ENCODE data around the gene S100A12.

S100A12 gene

GRCh38 chr1:153394391-153394790 lies 19.0 kb upstream of the S100A12 start:
- TF ChIP-seq CTCF (IDR thresholded peaks at IDR 0.05; ENCODE audit: low read depth, low read length) = no peak
- no peak overlapping the region for H3K4me3 ChIP-seq (replicated peaks in 1 of 2; ENCODE audit: low read depth in 2 of 2, low read length in 2 of 2)
- DNase-seq (ENCODE audit: low read depth in 2 of 2) = no peak

GRCh38 chr1:153393926-153394325 lies 18.5 kb upstream of the S100A12 start:
- no peak for TF ChIP-seq CTCF (IDR thresholded peaks at IDR 0.05; ENCODE audit: low read depth, low read length)
- no peak overlapping the region for H3K4me3 ChIP-seq (replicated peaks in 1 of 2; ENCODE audit: low read depth in 2 of 2, low read length in 2 of 2)
- no peak for DNase-seq (ENCODE audit: low read depth in 2 of 2)

- no peak for DNase-seq (ENCODE audit: low read depth in 2 of 2)
- no peak for TF ChIP-seq CTCF (IDR thresholded peaks at IDR 0.05; ENCODE audit: low read depth, low read length)
- H3K4me3 ChIP-seq (replicated peaks in 1 of 2; ENCODE audit: low read depth in 2 of 2, low read length in 2 of 2) = no peak overlapping the region
These were observed 17.4 kb upstream of the S100A12 start for GRCh38 chr1:153392822-153393221.

- no peak for TF ChIP-seq CTCF (IDR thresholded peaks at IDR 0.05; ENCODE audit: low read depth, low read length)
- no peak overlapping the region for H3K4me3 ChIP-seq (replicated peaks in 1 of 2; ENCODE audit: low read depth in 2 of 2, low read length in 2 of 2)
- no peak for DNase-seq (ENCODE audit: low read depth in 2 of 2)
These were observed 16.8 kb upstream of the S100A12 start for GRCh38 chr1:153392258-153392657.

- no peak for DNase-seq (ENCODE audit: low read depth in 2 of 2)
- no peak within 1 kb of the TSS for H3K4me3 ChIP-seq (replicated peaks in 1 of 2; ENCODE audit: low read depth in 2 of 2, low read length in 2 of 2)
- no peak for TF ChIP-seq CTCF (IDR thresholded peaks at IDR 0.05; ENCODE audit: low read depth, low read length)
These were observed 15.7 kb upstream of the S100A12 start, which contains the start of gene S100A8 for GRCh38 chr1:153390938-153391710. Gene S100A8 (minus strand): TSS chr1:153391073. CDS start chr1:153390535, 538 bp downstream.

- no peak for DNase-seq (ENCODE audit: low read depth in 2 of 2)
- H3K4me3 ChIP-seq (replicated peaks in 1 of 2; ENCODE audit: low read depth in 2 of 2, low read length in 2 of 2) = no peak overlapping the region
- no peak for TF ChIP-seq CTCF (IDR thresholded peaks at IDR 0.05; ENCODE audit: low read depth, low read length)
These were observed 14.8 kb upstream of the S100A12 start for GRCh38 chr1:153389973-153390879.

Measured in cardiac fibroblast (primary cell).